ENCODE data around the gene CCDC88B. TPM values are rescaled to one million over a fixed set of nuclear protein-coding genes. Genes with fewer than 3 reads are reported as not detected.

The CCDC88B gene
- total and polyA plus RNA-seq, 7 donors = 2.6 to 157 (median 8.6) TPM

DNA sequence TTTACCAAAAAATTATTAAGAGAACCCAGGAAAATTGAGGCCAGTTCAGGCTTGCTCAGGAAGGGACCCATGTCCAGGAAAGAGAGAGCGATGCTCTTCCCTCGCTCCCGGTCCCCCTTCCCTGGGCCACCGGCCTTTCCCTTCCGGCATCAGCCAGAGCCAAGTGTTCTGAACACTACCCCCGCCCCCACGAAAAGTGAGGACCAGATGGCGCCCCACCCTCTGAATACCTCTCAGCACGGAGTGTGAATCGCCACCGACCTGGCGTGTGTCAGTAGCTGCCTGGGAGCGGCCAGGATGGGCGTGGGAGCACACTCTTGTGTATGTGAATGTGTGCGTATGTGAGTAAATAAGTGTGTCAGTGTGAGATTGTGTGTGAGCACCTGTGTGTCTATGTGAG is 39.2 kb downstream of the CCDC88B start:
- DNase-seq = no peak
- intact Hi-C loops (cut with DNase I) = no loop called here

DNA sequence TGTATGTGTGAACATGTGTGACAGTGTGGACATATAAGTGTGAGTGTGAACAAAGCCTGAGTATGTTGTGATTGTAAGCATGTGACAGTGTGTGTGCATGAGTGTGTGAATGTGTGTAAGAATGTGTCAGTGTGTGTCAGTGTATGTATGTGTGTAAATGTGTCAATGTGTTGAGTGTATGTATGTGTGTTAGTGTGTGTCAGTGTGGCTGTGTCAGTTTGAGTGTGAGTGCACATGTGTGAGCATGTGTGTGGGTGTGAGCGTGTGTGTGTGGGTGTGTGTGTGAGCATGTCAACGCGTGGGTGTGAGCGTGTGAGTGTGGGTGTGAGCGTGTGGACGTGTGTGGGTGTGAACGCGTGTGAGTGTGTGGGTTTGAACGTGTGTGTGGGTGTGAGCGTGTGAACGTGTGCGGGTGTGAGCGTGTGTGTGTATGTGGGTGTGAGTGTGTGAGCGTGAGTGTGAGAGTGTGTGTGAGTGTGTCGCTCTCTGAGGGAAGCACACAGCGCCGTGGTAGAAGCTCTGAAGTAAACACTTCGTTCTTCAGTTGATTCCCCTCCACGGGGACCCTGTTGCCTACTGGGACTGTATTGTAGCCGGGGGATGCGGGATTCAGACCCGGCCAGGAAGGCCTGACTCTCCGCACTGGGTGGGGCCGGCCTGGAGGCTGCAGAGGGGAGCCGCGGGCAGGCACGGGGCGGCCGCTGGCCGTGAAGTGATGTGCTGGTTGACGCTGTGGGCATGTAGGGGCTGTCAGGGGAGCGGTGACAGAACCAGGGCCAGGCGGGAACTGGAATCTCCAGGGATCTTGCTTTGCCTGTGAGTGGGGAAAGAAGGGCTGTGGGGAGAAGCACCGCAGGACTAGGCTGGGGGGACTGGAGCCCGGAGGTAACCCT is 40.1 kb downstream of the CCDC88B start:
- Histone ChIP-seq H3K27me3 (no peaks in the 10 kb centered on the region), H3K27ac (no peak overlapping the region), H3K9me3 (no peaks in the 10 kb centered on the region), H3K4me1 (peaks cover 0 to 15% (median 8%) of the 10 kb centered on the region in 4 donors), H3K4me3 (no peak overlapping the region), H3K36me3 (no peaks in the 10 kb centered on the region)
- 75 to 82% methylated on average over 35 of the region's 35 CpGs for WGBS, 2 donors
- TF ChIP-seq EP300 (IDR thresholded peaks at IDR 0.05) (no peak), POLR2AphosphoS5 (IDR thresholded peaks at IDR 0.05) (no peak), POLR2A (IDR thresholded peaks at IDR 0.05) (no peak)
- TF ChIP-seq, protein P1, sequence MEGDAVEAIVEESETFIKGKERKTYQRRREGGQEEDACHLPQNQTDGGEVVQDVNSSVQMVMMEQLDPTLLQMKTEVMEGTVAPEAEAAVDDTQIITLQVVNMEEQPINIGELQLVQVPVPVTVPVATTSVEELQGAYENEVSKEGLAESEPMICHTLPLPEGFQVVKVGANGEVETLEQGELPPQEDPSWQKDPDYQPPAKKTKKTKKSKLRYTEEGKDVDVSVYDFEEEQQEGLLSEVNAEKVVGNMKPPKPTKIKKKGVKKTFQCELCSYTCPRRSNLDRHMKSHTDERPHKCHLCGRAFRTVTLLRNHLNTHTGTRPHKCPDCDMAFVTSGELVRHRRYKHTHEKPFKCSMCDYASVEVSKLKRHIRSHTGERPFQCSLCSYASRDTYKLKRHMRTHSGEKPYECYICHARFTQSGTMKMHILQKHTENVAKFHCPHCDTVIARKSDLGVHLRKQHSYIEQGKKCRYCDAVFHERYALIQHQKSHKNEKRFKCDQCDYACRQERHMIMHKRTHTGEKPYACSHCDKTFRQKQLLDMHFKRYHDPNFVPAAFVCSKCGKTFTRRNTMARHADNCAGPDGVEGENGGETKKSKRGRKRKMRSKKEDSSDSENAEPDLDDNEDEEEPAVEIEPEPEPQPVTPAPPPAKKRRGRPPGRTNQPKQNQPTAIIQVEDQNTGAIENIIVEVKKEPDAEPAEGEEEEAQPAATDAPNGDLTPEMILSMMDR (IDR thresholded peaks at IDR 0.05) = no peak
- no peak for DNase-seq
- intact Hi-C loops (cut with DNase I) = no loop called here

More for the DNA sequence above, 39.2 kb downstream of the CCDC88B start:
- no peak overlapping the region for H3K4me3 ChIP-seq
- H3K9me3 ChIP-seq = no peaks in the 10 kb centered on the region
- TF ChIP-seq POLR2AphosphoS5 (IDR thresholded peaks at IDR 0.05) = no peak
- no peak for TF ChIP-seq EP300 (IDR thresholded peaks at IDR 0.05)
- TF ChIP-seq, protein P1 (IDR thresholded peaks at IDR 0.05) = no peak
- no peak for TF ChIP-seq POLR2A (IDR thresholded peaks at IDR 0.05)
- no peaks in the 10 kb centered on the region for H3K36me3 ChIP-seq
- WGBS, 2 donors = 54 to 82% methylated on average over 15 of the region's 15 CpGs
- peaks cover 0 to 11% (median 8%) of the 10 kb centered on the region in 4 donors for H3K4me1 ChIP-seq
- H3K27me3 ChIP-seq = no peaks in the 10 kb centered on the region
- no peak overlapping the region for H3K27ac ChIP-seq

DNA sequence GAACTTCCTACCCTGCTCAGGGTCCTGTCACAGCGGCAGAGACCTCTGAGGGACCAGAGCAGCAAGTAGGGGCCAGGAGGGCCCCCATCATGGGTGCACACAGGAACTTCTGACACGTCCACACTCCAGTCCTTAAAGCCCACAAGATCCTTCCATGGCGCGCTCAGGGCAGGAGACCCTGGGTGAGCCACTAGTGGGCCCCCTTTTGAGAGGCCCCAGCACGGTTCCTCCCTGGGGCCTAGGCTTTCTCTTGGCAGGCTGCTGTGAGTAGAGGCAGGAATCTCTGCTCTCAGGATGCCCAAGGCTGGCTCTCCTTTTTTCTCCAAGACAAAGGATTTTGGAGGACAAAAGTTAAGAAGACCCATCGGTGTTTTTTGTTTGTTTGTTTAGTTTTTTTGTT is 41.3 kb downstream of the CCDC88B start:
- no peak overlapping the region for H3K4me3 ChIP-seq
- peaks cover 0 to 27% (median 8%) of the 10 kb centered on the region in 4 donors for H3K4me1 ChIP-seq
- H3K36me3 ChIP-seq = no peaks in the 10 kb centered on the region
- TF ChIP-seq, protein P1 (IDR thresholded peaks at IDR 0.05) = no peak
- no peak for TF ChIP-seq POLR2A (IDR thresholded peaks at IDR 0.05)
- TF ChIP-seq EP300 (IDR thresholded peaks at IDR 0.05) = no peak
- no peak overlapping the region for H3K27ac ChIP-seq
- no peak for DNase-seq
- H3K9me3 ChIP-seq = no peaks in the 10 kb centered on the region
- 72% methylated on average over 6 of the region's 6 CpGs for WGBS, 2 donors
- no peaks in the 10 kb centered on the region for H3K27me3 ChIP-seq
- intact Hi-C loops (cut with DNase I) = no loop called here

DNA sequence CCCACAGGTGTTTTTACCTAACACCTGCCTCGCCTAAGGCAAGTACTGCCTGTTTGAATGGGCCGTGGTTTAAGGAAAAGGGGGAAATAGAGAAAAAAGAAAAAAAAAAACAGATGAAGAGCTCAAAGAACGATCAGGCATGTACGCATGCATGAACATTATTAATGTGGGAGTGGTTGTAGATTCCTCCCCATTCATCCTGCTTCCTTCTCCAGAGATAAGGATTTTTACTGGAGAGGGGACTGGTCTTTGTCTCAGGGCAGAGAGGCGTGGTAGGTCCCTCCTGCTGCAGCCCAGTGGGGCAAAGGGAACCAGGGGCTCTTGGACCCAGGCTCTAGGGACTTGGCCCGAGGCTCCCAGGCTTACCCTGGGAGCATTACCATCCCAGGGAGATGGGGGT is 42.0 kb downstream of the CCDC88B start:
- peaks cover 0 to 27% (median 8%) of the 10 kb centered on the region in 4 donors for H3K4me1 ChIP-seq
- no peak for DNase-seq
- TF ChIP-seq, protein P1 (IDR thresholded peaks at IDR 0.05) = no peak
- TF ChIP-seq POLR2A (IDR thresholded peaks at IDR 0.05) (no peak), POLR2AphosphoS5 (IDR thresholded peaks at IDR 0.05) (no peak), EP300 (IDR thresholded peaks at IDR 0.05) (no peak)
- H3K4me3 ChIP-seq = no peak overlapping the region
- H3K9me3 ChIP-seq = no peaks in the 10 kb centered on the region
- no peaks in the 10 kb centered on the region for H3K27me3 ChIP-seq
- 43 to 72% methylated on average over 6 of the region's 6 CpGs for WGBS, 2 donors
- intact Hi-C loops (cut with DNase I) = no loop called here
- no peak overlapping the region for H3K27ac ChIP-seq
- H3K36me3 ChIP-seq = no peaks in the 10 kb centered on the region
